ENCODE results near the gene YES1.
"Not testable (repeated sequence)": the region's sequence is repeated elsewhere in the genome, so short reads cannot be mapped to it uniquely, and the experiment has no call there.

YES1 gene

DNA sequence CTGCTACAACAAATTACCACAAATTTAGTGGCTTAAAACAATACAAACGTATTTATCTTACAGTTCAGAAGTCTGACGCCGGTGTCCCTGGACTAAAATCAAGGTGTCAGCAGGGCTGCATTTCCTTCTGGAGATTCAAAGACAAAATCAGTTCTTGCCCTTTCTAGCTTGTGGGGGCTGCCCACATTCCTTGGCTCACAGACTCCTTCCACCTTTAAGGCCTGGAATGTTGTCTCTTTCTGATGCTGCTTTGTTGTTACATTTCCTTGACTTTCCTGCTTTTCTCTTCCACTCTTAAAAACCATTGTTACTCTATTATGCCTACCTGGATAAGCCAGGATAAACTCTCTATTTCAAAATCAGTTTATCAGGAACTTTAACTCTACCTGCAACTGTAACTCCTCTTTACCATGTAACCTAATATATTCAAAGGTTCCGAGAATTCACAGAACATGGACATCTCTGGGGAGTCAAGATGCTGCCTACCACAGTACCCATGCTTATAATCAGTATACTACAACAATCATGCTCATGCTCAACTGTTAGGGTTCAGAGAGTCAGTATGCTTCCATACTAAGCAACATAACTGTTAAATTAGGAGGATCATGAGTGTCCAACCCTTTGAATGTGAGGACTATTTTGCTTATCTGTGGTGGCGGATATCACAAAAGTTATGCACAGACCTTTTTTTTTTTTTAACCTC is 27.4 kb downstream of the YES1 start:
- DNase-seq (ENCODE audit: low read depth): no peak

DNA sequence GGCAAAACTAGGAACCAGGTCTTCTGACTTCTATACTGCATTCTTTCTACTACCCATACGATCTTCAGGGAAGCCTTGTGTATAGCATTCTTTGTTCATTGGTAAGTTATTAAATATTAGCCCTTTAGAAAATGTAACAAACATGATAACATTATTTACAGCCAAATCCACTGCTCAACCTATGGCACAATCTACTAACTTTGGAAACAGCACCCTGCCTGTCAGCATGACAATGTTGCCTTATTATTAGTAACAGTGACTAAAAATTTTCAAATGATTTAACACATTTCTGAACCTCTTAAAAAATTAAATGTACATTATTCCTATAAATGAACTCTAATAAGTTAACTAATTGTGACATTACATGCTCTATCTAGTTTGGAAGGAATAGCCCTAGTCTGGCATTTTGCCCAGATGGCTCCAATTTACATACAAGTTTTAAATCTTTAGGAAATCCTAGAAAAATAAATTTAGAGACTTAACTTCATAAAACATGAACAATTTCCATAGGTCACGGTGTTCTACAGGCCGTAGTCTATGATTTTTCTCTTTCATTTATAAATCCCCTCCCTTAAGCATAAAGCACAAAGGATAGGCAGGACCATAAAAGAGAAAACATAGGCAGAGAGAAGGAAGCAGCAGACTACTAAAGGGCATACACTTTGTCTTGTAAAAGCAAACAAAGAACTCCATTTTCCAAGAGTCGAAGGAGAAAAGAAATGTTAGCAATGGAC is 33.7 kb downstream of the YES1 start:
- no peak for DNase-seq (ENCODE audit: low read depth)

DNA sequence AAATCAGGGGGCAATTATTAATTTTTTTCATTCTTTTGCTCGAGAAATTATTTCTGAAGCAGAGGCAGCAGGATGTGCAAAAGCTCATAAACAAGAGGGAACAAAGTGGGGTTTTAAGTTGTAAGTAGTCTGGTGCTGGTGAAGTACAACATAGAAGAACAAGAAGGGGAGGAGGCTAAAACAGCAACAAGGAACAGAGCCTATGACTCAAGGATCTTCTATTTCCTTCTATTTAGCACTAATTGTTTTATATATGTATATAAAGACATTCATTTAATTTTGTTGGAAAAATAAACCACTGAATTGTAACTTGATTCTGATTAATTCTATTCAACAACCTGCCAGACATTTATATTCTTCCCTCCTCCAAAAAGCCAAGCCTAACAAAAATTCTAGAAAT is 35.0 kb downstream of the YES1 start:
- DNase-seq (ENCODE audit: low read depth): no peak

GRCh38 chr18:776044-776443 is 36.0 kb downstream of the YES1 start:
- DNase-seq (ENCODE audit: low read depth): not testable (repeated sequence)

GRCh38 chr18:774811-775210 is 37.2 kb downstream of the YES1 start:
- DNase-seq (ENCODE audit: low read depth): no peak

- no peak for DNase-seq (ENCODE audit: low read depth)
Observed at GRCh38 chr18:773980-774624, 37.9 kb downstream of the YES1 start.

GRCh38 chr18:770583-770961 is 41.5 kb downstream of the YES1 start:
- DNase-seq (ENCODE audit: low read depth): no peak

DNA sequence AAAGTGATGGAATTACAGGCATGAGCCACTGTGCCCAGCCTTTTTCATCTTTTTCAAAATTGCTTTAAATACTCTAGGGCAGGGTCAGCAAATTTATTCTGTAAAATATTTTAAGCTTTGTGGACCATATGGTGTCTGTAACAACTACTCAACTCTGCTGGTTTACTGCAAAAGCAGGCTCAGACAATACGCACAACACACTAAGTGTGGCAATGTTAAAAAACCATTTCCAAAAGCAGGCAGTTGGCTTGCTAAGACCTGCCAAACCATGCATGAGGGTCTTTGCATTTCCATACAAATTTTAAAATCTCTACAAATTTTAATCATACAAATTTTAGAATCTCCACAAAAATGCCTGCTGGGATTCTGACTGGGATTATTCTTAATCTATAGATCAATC is 44.1 kb downstream of the YES1 start:
- no peak for DNase-seq (ENCODE audit: low read depth)

DNA sequence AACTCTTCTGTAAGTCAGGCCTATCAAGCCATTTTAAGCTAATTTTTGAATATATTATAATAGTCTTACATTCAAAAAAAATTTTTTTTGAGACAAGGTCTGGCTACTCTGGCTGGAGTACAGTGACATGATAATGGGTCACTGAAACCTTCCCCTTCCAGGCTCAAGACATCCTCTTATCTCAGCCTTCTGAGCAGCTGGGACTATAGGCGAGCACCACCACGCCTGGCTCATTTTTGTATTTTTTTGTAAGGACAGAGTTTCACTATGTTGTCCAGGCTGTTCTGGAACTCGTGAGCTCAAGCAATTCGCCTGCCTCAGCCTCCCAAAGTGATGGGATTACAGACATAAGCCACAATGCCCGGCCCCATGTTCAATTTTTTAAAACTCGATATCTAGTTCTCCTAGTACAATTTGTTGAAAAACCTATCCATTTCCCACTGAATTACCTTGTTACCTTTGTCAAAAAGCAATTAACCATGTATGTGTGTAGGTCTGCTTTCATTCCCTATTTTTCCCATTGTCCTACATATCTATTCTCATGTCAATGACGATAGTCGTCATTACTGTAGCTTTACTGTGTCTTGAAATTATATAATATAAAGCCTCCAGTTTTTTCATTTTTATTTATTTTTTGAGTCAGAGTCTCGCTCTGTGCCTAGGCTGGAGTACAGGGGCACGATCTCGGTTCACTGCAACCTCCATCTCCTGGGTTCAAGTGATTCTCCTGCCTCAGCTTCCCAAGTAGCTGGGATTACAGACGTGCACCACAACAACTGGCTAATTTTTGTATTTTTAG is 44.8 kb downstream of the YES1 start:
- no peak for DNase-seq (ENCODE audit: low read depth)

- DNase-seq (ENCODE audit: low read depth): no peak
Observed at GRCh38 chr18:766550-766860, 45.5 kb downstream of the YES1 start.

DNA sequence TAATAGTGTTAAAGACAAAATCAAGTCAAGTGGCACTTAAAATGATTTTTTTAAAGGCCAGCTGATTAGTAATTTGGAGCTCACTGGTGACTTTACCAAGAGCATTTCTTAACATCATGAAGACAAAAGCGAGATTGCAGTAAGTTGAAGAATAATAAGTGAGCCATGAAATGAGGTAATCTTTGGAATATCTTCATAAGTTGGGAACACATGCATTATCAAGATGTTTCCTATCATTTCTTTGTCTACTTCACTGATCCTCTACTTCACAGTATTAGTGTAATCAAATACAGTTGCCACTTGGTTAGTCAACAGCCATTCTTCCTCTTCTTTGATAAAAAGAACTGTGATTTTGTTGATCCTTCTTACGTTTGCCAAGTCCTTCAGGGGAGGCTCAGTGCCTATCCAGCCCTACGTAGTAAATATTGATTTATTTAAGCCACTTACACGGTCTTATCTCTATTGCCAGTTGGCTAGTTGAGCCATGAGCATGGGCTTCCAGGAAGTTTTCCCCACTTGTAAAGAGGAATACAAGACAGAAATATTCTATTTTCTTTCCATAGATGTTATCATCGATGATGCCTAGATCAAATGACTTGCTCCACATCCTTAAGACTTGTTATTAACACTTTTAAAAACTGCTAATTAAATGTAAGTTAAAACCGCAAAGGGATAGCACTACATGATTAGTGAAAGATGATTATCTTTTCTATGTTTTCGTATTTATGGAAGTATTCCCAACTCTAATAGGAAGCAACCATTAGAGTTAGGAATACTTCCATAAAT is 46.1 kb downstream of the YES1 start:
- DNase-seq (ENCODE audit: low read depth): no peak

- not testable (repeated sequence) for DNase-seq (ENCODE audit: low read depth)
Observed at GRCh38 chr18:759864-760263, 52.2 kb downstream of the YES1 start.

DNA sequence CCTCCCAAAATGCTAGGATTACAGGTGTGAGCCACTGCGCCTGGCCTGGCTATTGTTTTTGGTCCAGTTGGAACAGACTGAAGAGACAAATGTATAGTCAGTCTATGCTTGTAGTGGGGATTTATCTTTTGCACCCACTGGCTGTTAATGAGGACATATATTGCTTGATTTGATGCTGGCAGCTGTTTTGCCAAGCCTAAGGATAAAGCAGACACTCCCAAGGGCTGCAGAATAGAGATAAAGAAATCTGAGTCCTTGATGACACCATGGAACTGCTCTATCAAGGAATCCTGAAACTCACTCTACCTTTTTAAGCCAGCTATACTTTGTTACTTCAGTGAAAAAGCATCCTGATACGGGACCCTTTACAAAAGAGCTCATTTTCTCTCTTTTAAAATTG is 56.5 kb downstream of the YES1 start:
- no peak for DNase-seq (ENCODE audit: low read depth)

DNA sequence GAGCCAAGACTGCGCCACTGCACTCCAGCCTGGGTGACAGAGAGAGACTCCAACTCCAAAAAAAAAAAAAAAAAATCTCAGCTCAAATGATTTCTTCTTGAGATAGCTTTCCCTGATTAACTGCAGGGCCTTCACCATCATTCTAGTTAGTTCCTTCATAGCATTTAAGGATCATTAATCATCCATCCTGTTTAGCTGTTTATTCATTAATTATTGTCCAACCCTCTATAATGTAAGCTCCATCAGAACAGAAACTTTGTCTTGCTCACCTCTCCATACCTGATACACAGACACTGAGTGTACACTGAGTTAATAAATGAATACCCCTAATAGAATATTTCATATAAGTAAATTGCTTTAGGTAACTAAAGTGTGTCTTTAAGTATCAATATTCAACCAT is 57.4 kb downstream of the YES1 start:
- no peak for DNase-seq (ENCODE audit: low read depth)

- no peak for DNase-seq (ENCODE audit: low read depth)
Observed at GRCh38 chr18:750456-750855, 61.6 kb downstream of the YES1 start.

DNA sequence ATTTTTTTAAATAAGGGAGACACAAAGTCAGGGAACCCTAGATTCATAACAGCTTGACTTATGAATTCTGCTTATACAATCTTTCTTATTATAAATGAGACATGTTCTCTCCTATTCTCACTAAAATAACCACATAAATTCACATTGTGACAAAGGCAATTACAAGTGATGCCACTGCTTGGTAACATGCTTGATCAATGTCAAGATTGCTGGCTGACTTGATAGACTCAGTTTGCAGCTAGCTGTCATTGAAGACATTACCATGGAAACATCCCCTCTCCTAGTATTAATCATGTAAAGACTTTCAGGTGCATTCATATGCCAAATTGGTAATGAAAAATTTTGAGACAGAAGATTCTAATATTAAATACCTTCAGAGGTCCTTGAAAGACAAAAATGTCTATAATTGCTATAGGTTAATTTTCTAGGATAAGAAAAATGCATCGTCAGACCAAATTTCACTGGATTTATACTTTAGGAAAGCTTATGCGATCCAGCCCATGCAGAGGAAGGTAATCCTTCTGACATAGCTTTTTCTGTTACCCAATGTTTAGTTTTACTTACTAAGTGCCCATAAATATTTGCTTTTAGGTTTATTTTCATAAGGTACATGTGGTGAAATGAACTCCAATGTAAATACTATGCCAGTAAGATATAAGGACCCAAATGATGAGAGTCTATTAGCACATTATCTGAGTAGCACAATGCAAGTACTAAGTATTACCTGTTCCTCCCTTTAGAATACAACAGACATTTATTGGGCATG is 67.0 kb downstream of the YES1 start:
- no peak for DNase-seq (ENCODE audit: low read depth)

GRCh38 chr18:741931-742512 is 70.0 kb downstream of the YES1 start:
- DNase-seq (ENCODE audit: low read depth): no peak

GRCh38 chr18:732371-732770 is 79.7 kb downstream of the YES1 start:
- no peak for DNase-seq (ENCODE audit: low read depth)

DNA sequence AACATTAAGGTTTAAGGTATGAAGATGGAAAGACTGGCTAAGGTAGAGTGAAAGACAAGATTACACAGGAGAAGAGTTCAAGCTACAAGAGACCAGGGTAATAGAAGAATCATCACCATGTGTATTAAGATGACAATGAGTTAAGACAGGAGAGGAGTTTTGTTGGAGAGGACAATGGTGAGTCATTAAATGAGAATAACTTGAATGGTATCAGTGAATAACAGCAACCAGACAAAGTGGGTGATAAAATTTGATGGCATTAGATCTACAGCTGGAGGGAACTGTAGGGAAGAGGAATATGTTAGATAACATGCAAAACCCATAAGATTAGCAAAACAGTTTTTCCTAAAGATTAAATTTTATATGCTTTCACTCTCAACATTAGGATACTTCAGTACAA is 80.9 kb downstream of the YES1 start:
- no peak for DNase-seq (ENCODE audit: low read depth)

DNA sequence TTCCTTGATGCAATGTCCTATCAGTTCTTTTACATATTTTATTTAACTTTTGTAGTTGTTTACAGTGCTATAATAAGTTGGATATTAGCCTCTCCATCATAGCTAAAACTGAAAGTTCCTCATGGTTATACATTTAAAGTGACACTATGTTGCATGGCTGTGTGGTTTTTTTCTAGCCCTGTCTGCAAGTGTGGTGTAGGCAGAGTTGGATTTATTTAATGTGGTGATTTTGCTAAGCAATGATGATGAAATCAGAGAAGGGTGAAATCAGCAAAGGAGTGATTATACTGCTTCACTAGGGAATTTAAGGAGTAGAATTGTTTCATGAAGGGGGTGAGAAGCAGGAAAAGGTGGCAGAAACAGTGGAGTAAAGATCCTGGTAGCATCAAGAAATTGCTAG is 81.3 kb downstream of the YES1 start:
- no peak for DNase-seq (ENCODE audit: low read depth)

- DNase-seq (ENCODE audit: low read depth): not testable (repeated sequence)
Observed at GRCh38 chr18:730120-730519, 81.9 kb downstream of the YES1 start.
